Stomach (tissue), 9 donors: ENCODE data around the gene NPAS1. TPM values are rescaled to one million over a fixed set of nuclear protein-coding genes. Genes with fewer than 3 reads are reported as not detected.
"Not testable (repeated sequence)": the region's sequence is repeated elsewhere in the genome, so short reads cannot be mapped to it uniquely, and the experiment has no call there.

Source experiments
- DNase-seq, 2 donors: peaks; one replicate each; pipeline versions ENCODE4 v3.0.0 to v3.0.0-alpha.2; 2013 to 2019
- H3K27ac ChIP-seq, 5 donors: fragments of 200-600 bp in 4 of 5; sonication (generic) in 4 of 5; one replicate each; pipeline ENCODE4 v1.5.1; 2013 to 2019; ENCODE audit warnings: mild to moderate bottlenecking in 1 of 5, moderate library complexity in 1 of 5
- H3K27me3 ChIP-seq, 3 donors: fragments of 200-600 bp; sonication (generic); one replicate each; pipeline ENCODE4 v1.5.1; 2017 to 2019; ENCODE audit warnings: mixed run types in 1 of 3
- H3K36me3 ChIP-seq, 4 donors: fragments of 200-600 bp; sonication (generic); 1 replicate in 3 of 4; 2 replicates in 1 of 4; pipeline ENCODE4 v1.5.1; 2016 to 2019
- H3K4me1 ChIP-seq, 4 donors: fragments of 200-600 bp; sonication (generic); one replicate each; pipeline ENCODE4 v1.5.1; 2016 to 2019
- H3K4me3 ChIP-seq, 4 donors: fragments of 200-600 bp; sonication (generic) in 3 of 4; one replicate each; pipeline ENCODE4 v1.5.1; 2016 to 2019; ENCODE audit warnings: mild to moderate bottlenecking in 1 of 4
- H3K9me3 ChIP-seq, 4 donors: fragments of 200-600 bp; sonication (generic); one replicate each; pipeline ENCODE4 v1.5.1; 2016 to 2019
- EP300 ChIP-seq: sonication (generic); formaldehyde crosslinking; IDR thresholded peaks from one replicate; pipeline ENCODE4 v1.6.1; 2017; ENCODE audit warnings: antibody characterized with exemption
- POLR2A ChIP-seq, 4 donors: fragments of 450-650 bp; IDR thresholded peaks; one replicate each; pipeline ENCODE4 v1.6.1; 2016; ENCODE audit warnings: antibody characterized with exemption in 4 of 4, control low read depth in 2 of 4, mild to moderate bottlenecking in 1 of 4, moderate library complexity in 1 of 4
- POLR2AphosphoS5 ChIP-seq, 3 donors: sonication (generic); formaldehyde crosslinking; IDR thresholded peaks; one replicate each; pipeline ENCODE4 v1.6.1; 2016; ENCODE audit warnings: antibody characterized with exemption in 3 of 3
- WGBS, 5 donors: extraction: QIAGEN DNeasy Blood & Tissue Kit in 3 of 5; methylation state at CpG; one replicate each; pipeline versions ENCODE4 v1.1.5 to v1.1.7; 2013 to 2018; 5-methylcytosine and 5-hydroxymethylcytosine counted together
- intact Hi-C: fragments of 100-400 bp; cut with DNase I; formaldehyde crosslinking; loops from one replicate; pipeline ENCODE4 v1.15.1; 2023; ENCODE audit warnings: low total_unique reads
- polyA plus RNA-seq, 3 donors: library from polyadenylated mRNA; stranded (reverse); fragments of 200-250 nt; gene quantifications; one replicate each; pipeline ENCODE4 v1.2.3, GENCODE V29; 2013
- total RNA-seq, 5 donors: library from RNA; depleted of rRNA; stranded (reverse); fragments of >200 nt; gene quantifications; one replicate each; pipeline versions ENCODE4 v1.1.0 to v1.2.3, GENCODE V29; 2014 to 2016
- TF ChIP-seq, protein P1 (sequence below), 7 experiments: fragments of 450-650 bp in 4 of 7; fragments of 200-600 bp in 3 of 7; sonication (generic) in 3 of 7; IDR thresholded peaks; one replicate each; pipeline ENCODE4 v1.5.1; 2016 to 2019; ENCODE audit warnings: antibody characterized with exemption in 7 of 7, control low read depth in 2 of 7, mild to moderate bottlenecking in 1 of 7
- donor health status: healthy with polysubstance abuse.
- donor health status: Bipolar disorder and iron deficiency.
- donor health status: healthy.

The NPAS1 gene
- total and polyA plus RNA-seq, 8 donors = 0.72 to 8.9 (median 1.1) TPM; not detected in 3

- no peak for DNase-seq
- TF ChIP-seq EP300 (no peak), POLR2A (IDR thresholded peaks at IDR 0.05) (no peak), POLR2AphosphoS5 (IDR thresholded peaks at IDR 0.05) (no peak)
- TF ChIP-seq, protein P1, sequence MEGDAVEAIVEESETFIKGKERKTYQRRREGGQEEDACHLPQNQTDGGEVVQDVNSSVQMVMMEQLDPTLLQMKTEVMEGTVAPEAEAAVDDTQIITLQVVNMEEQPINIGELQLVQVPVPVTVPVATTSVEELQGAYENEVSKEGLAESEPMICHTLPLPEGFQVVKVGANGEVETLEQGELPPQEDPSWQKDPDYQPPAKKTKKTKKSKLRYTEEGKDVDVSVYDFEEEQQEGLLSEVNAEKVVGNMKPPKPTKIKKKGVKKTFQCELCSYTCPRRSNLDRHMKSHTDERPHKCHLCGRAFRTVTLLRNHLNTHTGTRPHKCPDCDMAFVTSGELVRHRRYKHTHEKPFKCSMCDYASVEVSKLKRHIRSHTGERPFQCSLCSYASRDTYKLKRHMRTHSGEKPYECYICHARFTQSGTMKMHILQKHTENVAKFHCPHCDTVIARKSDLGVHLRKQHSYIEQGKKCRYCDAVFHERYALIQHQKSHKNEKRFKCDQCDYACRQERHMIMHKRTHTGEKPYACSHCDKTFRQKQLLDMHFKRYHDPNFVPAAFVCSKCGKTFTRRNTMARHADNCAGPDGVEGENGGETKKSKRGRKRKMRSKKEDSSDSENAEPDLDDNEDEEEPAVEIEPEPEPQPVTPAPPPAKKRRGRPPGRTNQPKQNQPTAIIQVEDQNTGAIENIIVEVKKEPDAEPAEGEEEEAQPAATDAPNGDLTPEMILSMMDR (IDR thresholded peaks at IDR 0.05) = no peak
- intact Hi-C loops = no loop called here
- peaks cover 58 to 100% (median 99%) of the 10 kb centered on the region in 4 donors for H3K36me3 ChIP-seq
- H3K9me3 ChIP-seq = no peaks in the 10 kb centered on the region
- H3K4me1 ChIP-seq = peaks cover 0 to 20% (median 4%) of the 10 kb centered on the region in 4 donors
- H3K27ac ChIP-seq = no peak overlapping the region
- 93 to 95% (median 93%) methylated on average over 10 of the region's 10 CpGs for WGBS, 5 donors
- H3K27me3 ChIP-seq = no peaks in the 10 kb centered on the region
- H3K4me3 ChIP-seq = no peak overlapping the region
Measured at GRCh38 chr19:47073574-47073973, 53.9 kb downstream of the NPAS1 start.

- intact Hi-C loops = no loop called here
- Histone ChIP-seq H3K36me3 (peaks cover 50 to 97% (median 95%) of the 10 kb centered on the region in 4 donors), H3K9me3 (no peaks in the 10 kb centered on the region), H3K4me1 (peaks cover 2 to 23% (median 7%) of the 10 kb centered on the region in 4 donors), H3K27ac (no peak overlapping the region), H3K27me3 (no peaks in the 10 kb centered on the region), H3K4me3 (no peak overlapping the region)
- TF ChIP-seq POLR2AphosphoS5 (IDR thresholded peaks at IDR 0.05) (no peak), EP300 (no peak)
- TF ChIP-seq, protein P1 (IDR thresholded peaks at IDR 0.05) = no peak
- WGBS, 5 donors = 76 to 96% (median 87%) methylated on average over 7 to 9 of the region's 9 CpGs
- DNase-seq = no peak
Measured at GRCh38 chr19:47074621-47075020, 55.0 kb downstream of the NPAS1 start.

GRCh38 chr19:47075179-47075810 is 55.7 kb downstream of the NPAS1 start:
- no peak for DNase-seq
- peaks cover 44 to 97% (median 95%) of the 10 kb centered on the region in 4 donors for H3K36me3 ChIP-seq
- H3K27ac ChIP-seq = no peak overlapping the region
- H3K4me3 ChIP-seq = no peak overlapping the region
- TF ChIP-seq EP300 = no peak
- no peak for TF ChIP-seq POLR2AphosphoS5 (IDR thresholded peaks at IDR 0.05)
- TF ChIP-seq, protein P1 (IDR thresholded peaks at IDR 0.05) = no peak
- no peak for TF ChIP-seq POLR2A (IDR thresholded peaks at IDR 0.05)
- 72 to 86% (median 83%) methylated on average over 10 to 15 of the region's 15 CpGs for WGBS, 5 donors
- H3K4me1 ChIP-seq = peaks cover 4 to 29% (median 11%) of the 10 kb centered on the region in 4 donors
- intact Hi-C loops = no loop called here
- H3K27me3 ChIP-seq = no peaks in the 10 kb centered on the region
- H3K9me3 ChIP-seq = no peaks in the 10 kb centered on the region

DNA sequence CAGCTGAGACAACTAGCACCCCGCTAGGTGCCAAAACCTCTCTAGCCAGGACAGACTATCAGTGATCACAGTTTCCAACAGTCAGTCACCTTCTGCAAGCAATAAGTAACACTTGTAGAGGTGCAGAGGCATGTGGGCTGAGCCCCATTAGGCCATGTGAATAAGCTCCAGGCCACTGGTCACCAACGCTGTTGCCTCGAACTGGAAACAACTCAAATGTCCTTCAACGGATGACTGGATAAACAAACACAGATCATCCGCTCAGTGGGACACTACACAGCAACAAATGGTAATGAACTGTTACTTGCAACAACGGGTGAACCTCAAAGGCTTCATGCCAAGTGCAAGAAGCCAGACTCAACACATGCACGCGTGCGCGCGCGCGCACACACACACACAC is 56.3 kb downstream of the NPAS1 start:
- DNase-seq = peak in 1 of 2 donors; percentile 46
- intact Hi-C loops = no loop called here
- Histone ChIP-seq H3K27me3 (no peaks in the 10 kb centered on the region), H3K4me1 (peaks cover 4 to 29% (median 11%) of the 10 kb centered on the region in 4 donors), H3K36me3 (peaks cover 45 to 97% (median 95%) of the 10 kb centered on the region in 4 donors), H3K27ac (no peak overlapping the region), H3K4me3 (no peak overlapping the region), H3K9me3 (no peaks in the 10 kb centered on the region)
- 73 to 88% (median 80%) methylated on average over 11 to 13 of the region's 13 CpGs for WGBS, 5 donors
- TF ChIP-seq EP300 (no peak), POLR2AphosphoS5 (IDR thresholded peaks at IDR 0.05) (no peak), POLR2A (IDR thresholded peaks at IDR 0.05) (no peak)

- H3K9me3 ChIP-seq, DNase-seq, H3K27me3 ChIP-seq, H3K4me3 ChIP-seq, intact Hi-C loops, H3K27ac ChIP-seq: not testable (repeated sequence)
- WGBS, 5 donors = 93 to 97% (median 96%) methylated on average over 13 of the region's 13 CpGs
- Histone ChIP-seq H3K4me1 (peaks cover 4 to 29% (median 11%) of the 10 kb centered on the region in 4 donors), H3K36me3 (peaks cover 53 to 97% (median 95%) of the 10 kb centered on the region in 4 donors)
Measured at GRCh38 chr19:47078351-47078750, 58.7 kb downstream of the NPAS1 start.
